H9 (cell line): ENCODE measurements around the gene SLC16A3. TPM values are rescaled to one million over a fixed set of nuclear protein-coding genes. Genes with fewer than 3 reads are reported as not detected.

ENCODE experiments used
- DNase-seq: peaks from one replicate; pipeline ENCODE4 v3.0.0-alpha.2; 2017
- H2AFZ ChIP-seq: one replicate; pipeline ENCODE4 v1.6.1; 2013; ENCODE audit warnings: mild to moderate bottlenecking, low read length, control low read depth, moderate library complexity
- H2AK5ac ChIP-seq: 2 replicates; pipeline ENCODE4 v1.6.1; 2013; ENCODE audit warnings: low read length, control low read depth, mixed read lengths; ENCODE audit not compliant: insufficient read length
- H2BK120ac ChIP-seq: one replicate; pipeline ENCODE4 v1.6.1; 2013; ENCODE audit warnings: low read depth, mild to moderate bottlenecking, low read length, control low read depth, inconsistent platforms; ENCODE audit not compliant: poor library complexity, severe bottlenecking
- H2BK12ac ChIP-seq: 2 replicates; pipeline ENCODE4 v1.6.1; 2013; ENCODE audit warnings: low read length, control low read depth, mixed read lengths, low read depth; ENCODE audit not compliant: insufficient read length
- H2BK15ac ChIP-seq: 2 replicates; pipeline ENCODE4 v1.6.1; 2013; ENCODE audit warnings: low read depth, low read length, control low read depth
- H2BK20ac ChIP-seq: one replicate; pipeline ENCODE4 v1.6.1; 2013; ENCODE audit warnings: low read depth, mild to moderate bottlenecking, low read length, control low read depth, inconsistent platforms; ENCODE audit not compliant: poor library complexity, severe bottlenecking
- H2BK5ac ChIP-seq: 2 replicates; pipeline ENCODE4 v1.6.1; 2013; ENCODE audit warnings: low read length, control low read depth, mixed read lengths; ENCODE audit not compliant: insufficient read length
- H3K14ac ChIP-seq: 2 replicates; pipeline ENCODE4 v1.6.1; 2013; ENCODE audit warnings: low read length, control low read depth; ENCODE audit not compliant: insufficient read depth
- H3K18ac ChIP-seq: 2 replicates; pipeline ENCODE4 v1.6.1; 2013; ENCODE audit warnings: low read depth, mild to moderate bottlenecking, mixed read lengths, low read length, control low read depth; ENCODE audit not compliant: insufficient read length
- H3K23ac ChIP-seq: 2 replicates; pipeline ENCODE4 v1.6.1; 2013; ENCODE audit warnings: low read length, control low read depth, mixed read lengths, low read depth; ENCODE audit not compliant: insufficient read length
- H3K23me2 ChIP-seq: 2 replicates; pipeline ENCODE4 v1.6.1; 2013; ENCODE audit warnings: low read depth, mild to moderate bottlenecking, mixed read lengths, low read length, control low read depth; ENCODE audit not compliant: insufficient read length, poor library complexity, severe bottlenecking
- H3K27ac ChIP-seq: 2 replicates; pipeline ENCODE4 v1.5.1; 2013; ENCODE audit warnings: low read length, control low read depth, mixed read lengths, low read depth; ENCODE audit not compliant: insufficient read length
- H3K27me3 ChIP-seq: 2 replicates; pipeline ENCODE4 v1.6.1; 2013; ENCODE audit warnings: low read length, control low read depth, inconsistent platforms; ENCODE audit not compliant: insufficient read depth
- H3K4ac ChIP-seq: 2 replicates; pipeline ENCODE4 v1.6.1; 2013; ENCODE audit warnings: low read depth, mild to moderate bottlenecking, control low read depth, inconsistent platforms, low read length, moderate library complexity
- H3K4me1 ChIP-seq: 2 replicates; pipeline ENCODE4 v1.6.1; 2013; ENCODE audit warnings: low read length, control low read depth, inconsistent platforms; ENCODE audit not compliant: insufficient read depth
- H3K4me2 ChIP-seq: 2 replicates; pipeline ENCODE4 v1.6.1; 2013; ENCODE audit warnings: low read length, control low read depth, mixed read lengths; ENCODE audit not compliant: insufficient read length, insufficient read depth
- H3K56ac ChIP-seq: 2 replicates; pipeline ENCODE4 v1.6.1; 2013; ENCODE audit warnings: low read depth, mild to moderate bottlenecking, mixed read lengths, low read length, control low read depth; ENCODE audit not compliant: insufficient read length
- H3K79me1 ChIP-seq: 2 replicates; pipeline ENCODE4 v1.6.1; 2013; ENCODE audit warnings: low read depth, mild to moderate bottlenecking, moderate library complexity, low read length, control low read depth, inconsistent platforms; ENCODE audit not compliant: insufficient read depth, poor library complexity, severe bottlenecking
- H3K79me2 ChIP-seq: 2 replicates; pipeline ENCODE4 v1.6.1; 2013; ENCODE audit warnings: low read length, control low read depth, inconsistent platforms; ENCODE audit not compliant: insufficient read depth
- H3K9ac ChIP-seq: 2 replicates; pipeline ENCODE4 v1.6.1; 2013; ENCODE audit warnings: low read length, control low read depth, mixed read lengths; ENCODE audit not compliant: insufficient read length; ENCODE audit errors: extremely low read depth
- H3K9me3 ChIP-seq: one replicate; pipeline ENCODE4 v1.6.1; 2013; ENCODE audit warnings: low read depth, low read length, inconsistent platforms; ENCODE audit not compliant: control insufficient read depth
- H3T11ph ChIP-seq: one replicate; pipeline ENCODE4 v1.6.1; 2013; ENCODE audit warnings: mild to moderate bottlenecking, low read length, control low read depth, inconsistent platforms
- H4K20me1 ChIP-seq: one replicate; pipeline ENCODE4 v1.6.1; 2013; ENCODE audit not compliant: control insufficient read depth, insufficient read length, insufficient read depth
- H4K5ac ChIP-seq: 2 replicates; pipeline ENCODE4 v1.6.1; 2013; ENCODE audit warnings: low read depth, mild to moderate bottlenecking, mixed read lengths, low read length, control low read depth; ENCODE audit not compliant: insufficient read length
- H4K8ac ChIP-seq: replicated peaks from 2 replicates; pipeline ENCODE4 v1.6.1; 2013; ENCODE audit warnings: low read length, control low read depth, mixed read lengths, low read depth; ENCODE audit not compliant: insufficient read length
- H4K91ac ChIP-seq: 2 replicates; pipeline ENCODE4 v1.6.1; 2013; ENCODE audit warnings: low read depth, mild to moderate bottlenecking, moderate library complexity, mixed read lengths, low read length, control low read depth; ENCODE audit not compliant: insufficient read length
- H3K27ac Mint-ChIP-seq, 3 experiments: 2 replicates in 2 of 3; 3 replicates in 1 of 3; pipeline ENCODE4 v1.8.0; 2020 to 2021; ENCODE audit warnings: mixed read lengths in 3 of 3, mild to moderate bottlenecking in 1 of 3, moderate library complexity in 1 of 3
- H3K27me3 Mint-ChIP-seq: 2 replicates; pipeline ENCODE4 v1.8.0; 2021; ENCODE audit warnings: low read depth, mild to moderate bottlenecking, moderate library complexity, mixed read lengths
- H3K36me3 Mint-ChIP-seq, 3 experiments: 2 replicates in 2 of 3; 3 replicates in 1 of 3; pipeline ENCODE4 v1.8.0; 2020 to 2021; ENCODE audit warnings: low read depth in 3 of 3, mixed read lengths in 3 of 3; ENCODE audit not compliant: insufficient read depth in 1 of 3
- H3K4me1 Mint-ChIP-seq, 2 experiments: 2 replicates each; pipeline ENCODE4 v1.8.0; 2020; ENCODE audit warnings: mixed read lengths in 2 of 2
- H3K4me3 Mint-ChIP-seq, 2 experiments: 2 replicates in 1 of 2; 3 replicates in 1 of 2; pipeline ENCODE4 v1.8.0; 2020 to 2021; ENCODE audit warnings: mild to moderate bottlenecking in 2 of 2, mixed read lengths in 2 of 2, moderate library complexity in 1 of 2
- H3K9me3 Mint-ChIP-seq, 2 experiments: 2 replicates in 1 of 2; 3 replicates in 1 of 2; pipeline ENCODE4 v1.8.0; 2020; ENCODE audit warnings: mild to moderate bottlenecking in 2 of 2, mixed read lengths in 2 of 2, moderate library complexity in 1 of 2
- CTCF ChIP-seq: fragments of 200-600 bp; sonication (generic); conservative IDR thresholded peaks from 3 replicates; pipeline ENCODE4 v1.8.0; 2021; ENCODE audit warnings: antibody characterized with exemption, mild to moderate bottlenecking
- WGBS: extraction: QIAGEN DNeasy Blood & Tissue Kit; methylation state at CpG from one replicate; pipeline ENCODE4 v1.1.7; 2013; ENCODE audit warnings: missing lambda C conversion rate, low lambda C conversion rate, mixed read lengths; ENCODE audit not compliant: insufficient read length; ENCODE audit errors: extremely low coverage; 5-methylcytosine and 5-hydroxymethylcytosine counted together
- total RNA-seq: library from RNA; stranded (reverse); gene quantifications from 2 replicates; pipeline ENCODE4 v1.2.1, GENCODE V29; 2021

SLC16A3 gene
- total RNA-seq, 1 experiment from 2014 or later, result 28.4 TPM

- no peak overlapping the region for H3K18ac ChIP-seq
- H3K9me3 Mint-ChIP-seq, result no peaks in the 10 kb centered on the region
- H3K4me2 ChIP-seq, result no peak overlapping the region
- peaks cover 8 to 11% of the 10 kb centered on the region in 2 experiments for H3K4me1 Mint-ChIP-seq
- H4K5ac ChIP-seq, result no peak overlapping the region
- H2BK20ac ChIP-seq, result no peak overlapping the region
- no peak overlapping the region for H2AK5ac ChIP-seq
- no peaks in the 10 kb centered on the region for H3K27me3 ChIP-seq
- H3K27me3 Mint-ChIP-seq, result peaks cover 22% of the 10 kb centered on the region
- H3K27ac Mint-ChIP-seq, result no peak overlapping the region
- H2BK5ac ChIP-seq, result no peak overlapping the region
- H3K4me3 Mint-ChIP-seq, result no peak overlapping the region
- TF ChIP-seq CTCF, result no peak
- peaks cover 0 to 4% (median 0%) of the 10 kb centered on the region in 3 experiments; a peak in 3 of 7 replicates for H3K36me3 Mint-ChIP-seq
- no peak overlapping the region for H2BK15ac ChIP-seq
- DNase-seq, result no peak
- no peaks in the 10 kb centered on the region for H3K23me2 ChIP-seq
- no peak overlapping the region for H3K56ac ChIP-seq
- H3K4me1 ChIP-seq, result no peaks in the 10 kb centered on the region
- H3K79me2 ChIP-seq, result no peaks in the 10 kb centered on the region
- H4K8ac ChIP-seq, result no peak overlapping the region
- no peak overlapping the region for H3K27ac ChIP-seq
- H3K9ac ChIP-seq, result no peak overlapping the region
- no peak overlapping the region for H4K91ac ChIP-seq
- no peaks in the 10 kb centered on the region for H4K20me1 ChIP-seq
- no peak overlapping the region for H3K23ac ChIP-seq
- WGBS, result no CpG with 5 or more reads among the region's 25 CpGs
- no peak overlapping the region for H3K14ac ChIP-seq
- H3K9me3 ChIP-seq, result no peaks in the 10 kb centered on the region
- no peak overlapping the region for H3K4ac ChIP-seq
- no peak overlapping the region for H2AFZ ChIP-seq
- no peak overlapping the region for H2BK120ac ChIP-seq
- H3K79me1 ChIP-seq, result no peaks in the 10 kb centered on the region
- no peak overlapping the region for H2BK12ac ChIP-seq
- H3T11ph ChIP-seq, result no peak overlapping the region
Observed at GRCh38 chr17:82204831-82205719, 23.8 kb upstream of the SLC16A3 start.
